ELR (cell line): ENCODE measurements around the gene DDA1.
A peak's percentile ranks its signal among the peaks of the same experiment; 100 is the strongest.
"Not testable (repeated sequence)": the region's sequence is repeated elsewhere in the genome, so short reads cannot be mapped to it uniquely, and the experiment has no call there.

Experiments
- DNase-seq: peaks from one replicate; pipeline ENCODE4 v3.0.0-alpha.2; 2015; ENCODE audit warnings: low read depth

Gene DDA1

GRCh38 chr19:17289489-17289888 lies 19.9 kb upstream of the DDA1 start:
- DNase-seq: peak; percentile 91

DNA sequence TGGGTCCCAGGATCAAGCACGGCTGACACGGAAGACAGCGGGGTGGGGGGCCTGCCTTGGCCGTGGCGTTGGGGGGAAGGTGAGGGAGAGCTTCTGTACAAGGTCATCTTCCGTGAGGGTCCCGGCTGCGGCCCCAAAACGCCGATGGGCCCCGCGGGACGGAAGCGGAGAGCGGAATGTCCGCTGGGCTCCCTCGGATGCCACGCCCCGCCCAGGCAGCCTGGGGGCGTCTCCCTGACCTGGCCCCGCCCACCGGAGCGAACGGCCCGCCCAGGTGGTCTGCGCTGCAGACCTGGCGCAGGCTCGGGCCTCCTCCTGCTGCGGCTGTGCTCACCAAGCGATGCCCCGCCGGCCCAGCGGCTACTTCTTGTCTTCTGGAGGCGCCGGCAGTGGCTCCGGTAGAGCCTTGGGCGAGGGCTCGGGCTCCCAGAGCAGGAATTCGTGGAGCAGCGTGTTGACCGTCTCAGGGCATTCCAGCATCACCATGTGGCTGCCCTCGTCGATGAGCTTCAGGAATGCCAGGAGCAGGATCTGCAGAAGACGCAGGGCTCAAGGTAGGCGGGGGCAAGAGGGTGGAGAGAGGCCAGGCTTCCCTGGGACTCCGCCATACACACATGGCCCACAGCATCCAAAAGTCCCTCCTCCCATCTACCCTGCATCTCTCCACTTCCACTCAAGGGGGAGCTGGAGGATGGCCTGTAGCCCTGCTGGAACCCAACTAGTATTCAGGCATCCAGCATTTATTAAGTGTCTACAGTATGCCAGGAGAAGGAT lies 16.9 kb upstream of the DDA1 start:
- DNase-seq: peak; percentile 94

DNA sequence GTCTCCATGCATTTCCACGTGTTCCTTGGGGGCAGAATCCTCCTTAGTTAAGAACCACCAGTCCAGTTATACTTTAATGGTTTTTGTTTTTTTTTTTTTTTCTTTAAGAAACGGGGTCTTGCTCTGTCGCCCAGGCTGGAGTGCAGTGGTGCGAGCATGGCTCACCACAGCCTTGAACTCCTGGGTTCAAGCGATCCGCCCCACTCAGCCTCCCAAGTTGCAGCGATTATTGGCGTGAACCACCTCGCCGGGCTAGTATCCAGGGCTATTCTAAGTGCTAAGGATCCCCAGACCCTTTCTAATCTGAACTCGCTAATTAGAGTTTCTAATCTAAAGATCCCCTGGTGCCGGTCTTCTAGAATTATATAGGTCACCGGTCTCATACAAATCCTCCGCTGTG lies 15.8 kb upstream of the DDA1 start:
- no peak for DNase-seq

- peak; percentile 59 for DNase-seq
Observed at GRCh38 chr19:17294051-17294891, 15.1 kb upstream of the DDA1 start.

- DNase-seq: not testable (repeated sequence)
Observed at GRCh38 chr19:17295551-17295950, 13.8 kb upstream of the DDA1 start.

DNA sequence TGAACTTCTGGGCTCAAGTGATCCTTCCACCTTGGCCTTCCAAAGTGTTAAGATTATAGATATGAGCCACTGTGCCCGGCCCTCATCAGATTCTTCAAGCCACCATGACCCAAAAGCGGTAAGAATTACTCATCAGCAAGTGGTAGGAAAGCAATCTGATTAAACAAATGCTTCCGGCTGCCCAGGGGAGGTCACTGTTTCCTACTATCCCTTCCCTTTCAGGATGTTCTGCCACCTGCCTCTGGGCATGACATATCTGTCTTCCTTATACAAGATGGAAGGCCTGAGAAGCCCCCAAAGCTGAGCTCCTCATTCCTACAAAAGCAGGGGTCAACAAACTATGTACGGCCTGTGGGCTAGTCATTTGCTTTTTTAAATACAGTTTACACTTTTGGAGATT lies 13.1 kb upstream of the DDA1 start:
- DNase-seq: peak; percentile 82

DNA sequence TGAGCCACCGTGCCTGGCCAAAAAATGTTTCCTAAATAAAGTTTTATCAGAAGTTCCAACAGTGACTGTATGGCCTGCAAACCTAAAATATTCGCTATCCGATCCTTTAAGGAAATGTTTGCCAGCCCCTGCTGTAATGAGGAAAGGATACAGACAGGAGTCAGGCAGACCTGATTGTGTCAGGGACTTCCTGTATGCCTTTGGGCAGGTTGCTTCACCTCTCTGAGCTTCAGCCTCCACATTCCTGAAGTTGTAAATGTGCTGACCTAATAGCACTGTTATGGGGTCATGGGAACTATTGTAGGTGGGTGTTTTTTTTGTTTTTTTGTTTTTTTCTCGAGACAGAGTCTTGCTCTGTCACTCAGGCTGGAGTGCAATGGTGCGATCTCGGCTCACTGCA lies 12.4 kb upstream of the DDA1 start:
- DNase-seq: peak; percentile 49

GRCh38 chr19:17300992-17301619 lies 8.3 kb upstream of the DDA1 start:
- no peak for DNase-seq

GRCh38 chr19:17302391-17303166 lies 6.8 kb upstream of the DDA1 start:
- DNase-seq: no peak

DNA sequence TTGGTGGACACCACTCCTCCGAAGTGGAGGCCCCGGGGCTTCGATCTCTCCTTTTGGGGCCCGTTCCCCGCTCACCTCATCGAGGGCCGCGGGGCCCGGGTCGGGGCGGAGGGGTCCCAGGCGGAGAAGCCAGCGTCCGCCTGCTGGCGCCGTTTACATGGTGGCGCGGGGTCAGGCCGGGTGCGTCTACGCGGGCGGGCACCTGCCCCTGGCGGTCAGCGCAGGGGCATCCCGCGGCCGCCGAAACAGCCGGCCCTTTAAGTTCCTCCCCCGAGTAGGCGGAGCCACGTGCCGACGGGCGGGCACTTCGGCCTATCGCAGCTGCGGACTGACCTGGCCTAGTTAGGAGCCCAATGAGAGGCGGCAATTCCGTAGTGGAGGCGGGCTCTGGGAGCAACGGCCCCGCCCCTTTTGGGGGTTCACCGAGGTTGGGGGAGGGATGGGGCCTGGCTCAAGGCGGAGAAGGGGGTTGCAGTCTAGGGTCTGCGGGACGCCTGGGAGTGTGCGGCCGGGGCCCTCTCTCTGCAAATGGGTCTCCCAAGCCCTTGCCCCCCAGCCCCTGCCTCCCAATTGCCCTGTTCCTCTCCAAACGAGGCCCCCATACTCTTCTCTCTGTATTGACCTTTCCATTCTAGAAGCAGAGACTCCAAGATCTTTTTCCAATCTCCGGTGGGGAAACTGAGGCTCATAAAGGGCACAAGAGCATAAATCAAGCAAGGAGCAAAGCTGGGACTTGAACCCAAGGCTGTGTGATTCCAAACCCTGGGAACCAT lies 6.0 kb upstream of the DDA1 start, which contains the start of gene ABHD8:
TSS of gene ABHD8 (minus strand) at position 259 of the 773 bp plus-strand sequence. CDS start 1,809 bp downstream, outside the sequence.
- peak; percentile 98 for DNase-seq

DNA sequence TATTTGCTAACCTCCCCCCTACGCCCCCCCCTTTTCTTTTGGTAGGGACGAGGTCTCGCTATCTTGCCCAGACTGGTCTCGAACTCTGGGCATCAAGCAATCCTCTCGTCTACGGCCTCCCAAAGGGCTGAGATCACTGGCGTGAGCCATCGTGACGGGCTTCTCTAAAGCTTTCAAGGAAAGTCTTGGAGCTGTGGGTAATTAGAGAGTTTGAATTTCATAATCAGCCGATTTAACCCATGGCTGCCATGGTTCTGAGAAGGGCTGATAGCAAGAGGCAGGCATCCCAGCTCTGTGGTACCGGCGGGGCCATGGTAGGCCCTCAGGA lies 5.5 kb upstream of the DDA1 start:
- DNase-seq: no peak

- DNase-seq: no peak
Observed at GRCh38 chr19:17304386-17305215, 4.8 kb upstream of the DDA1 start.

GRCh38 chr19:17305216-17305516 lies 4.2 kb upstream of the DDA1 start:
- DNase-seq: no peak

- peak; percentile 99 for DNase-seq
Observed at GRCh38 chr19:17305517-17306284, 3.7 kb upstream of the DDA1 start, which contains the start of gene MRPL34. TSS of gene MRPL34 (plus strand) at chr19:17305872. CDS start at chr19:17305893, 21 bp downstream.

DNA sequence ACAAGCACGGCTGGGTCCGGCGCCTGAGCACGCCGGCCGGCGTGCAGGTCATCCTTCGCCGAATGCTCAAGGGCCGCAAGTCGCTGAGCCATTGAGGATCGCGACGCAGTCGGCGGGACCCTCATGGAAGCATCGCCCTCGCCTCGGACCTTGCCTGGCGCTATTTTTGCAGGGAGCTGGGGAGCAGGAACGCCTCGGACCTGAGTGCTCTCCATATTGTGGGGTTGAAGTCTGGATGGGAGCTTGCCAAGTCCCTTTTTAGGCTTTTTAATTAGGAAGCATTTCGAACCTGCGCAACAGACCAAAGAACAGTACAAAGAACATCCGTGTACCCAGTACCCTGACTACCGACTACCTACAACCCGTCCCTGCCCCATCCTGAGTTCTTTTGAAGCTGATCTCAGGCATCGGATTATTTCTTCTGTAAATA lies 3.1 kb upstream of the DDA1 start:
- DNase-seq: no peak

GRCh38 chr19:17307876-17308377 lies 1.4 kb upstream of the DDA1 start:
- no peak for DNase-seq

- no peak for DNase-seq
Observed at GRCh38 chr19:17309965-17310461, 650 bp downstream of the DDA1 start.

DNA sequence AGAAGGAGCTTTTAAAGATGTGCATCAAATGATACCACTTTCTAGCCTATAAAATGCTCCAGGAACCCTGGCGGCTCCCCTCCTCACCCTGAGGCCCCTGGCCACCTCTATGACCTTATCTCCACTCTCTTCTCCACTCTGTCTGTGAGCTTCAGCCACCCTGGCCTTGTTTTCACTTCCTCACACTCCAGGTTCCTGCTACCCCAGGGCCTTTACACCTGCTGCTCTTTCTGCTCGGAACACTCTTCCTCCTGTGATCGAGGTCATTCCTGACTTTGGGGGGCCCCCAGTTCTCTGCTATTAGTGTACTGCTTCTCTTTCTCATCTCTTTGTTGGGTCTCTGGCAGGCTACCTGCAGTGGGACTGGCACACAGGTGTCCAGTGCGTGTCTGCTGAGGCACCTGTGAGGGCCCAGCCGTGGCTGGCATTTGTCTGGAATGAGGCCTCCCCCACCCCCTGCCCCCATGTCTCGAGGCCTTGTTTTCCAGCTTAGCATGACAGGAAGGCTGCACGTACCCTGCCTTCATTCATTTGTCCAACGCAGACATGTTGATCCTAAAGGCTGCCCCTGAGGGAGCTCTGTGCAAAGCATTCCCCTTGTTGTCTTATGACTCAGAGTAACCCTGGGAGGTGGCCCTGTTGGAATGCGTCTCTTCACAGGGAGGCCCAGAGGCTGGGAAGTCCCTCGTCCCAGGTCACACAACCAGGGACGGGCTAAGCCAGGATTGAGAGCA lies 2.3 kb downstream of the DDA1 start:
- peak; percentile 88 for DNase-seq
